GM12864 (cell line): ENCODE data around the gene EPHB3.

Experiments used
- DNase-seq: peaks from one replicate; pipeline ENCODE4 v3.0.0-alpha.2; 2011; ENCODE audit warnings: low read depth
- H3K4me3 ChIP-seq: 2 replicates; pipeline ENCODE4 v1.5.1; 2011; ENCODE audit warnings: mild to moderate bottlenecking, low read depth, low read length, control low read depth
- TF ChIP-seq, protein P1 (sequence below): IDR thresholded peaks from 2 replicates; pipeline ENCODE4 v1.5.1; 2011; ENCODE audit warnings: low read depth, mild to moderate bottlenecking, moderate library complexity, low read length, control low read depth, inconsistent platforms; ENCODE audit errors: missing control alignments

EPHB3 gene

DNA sequence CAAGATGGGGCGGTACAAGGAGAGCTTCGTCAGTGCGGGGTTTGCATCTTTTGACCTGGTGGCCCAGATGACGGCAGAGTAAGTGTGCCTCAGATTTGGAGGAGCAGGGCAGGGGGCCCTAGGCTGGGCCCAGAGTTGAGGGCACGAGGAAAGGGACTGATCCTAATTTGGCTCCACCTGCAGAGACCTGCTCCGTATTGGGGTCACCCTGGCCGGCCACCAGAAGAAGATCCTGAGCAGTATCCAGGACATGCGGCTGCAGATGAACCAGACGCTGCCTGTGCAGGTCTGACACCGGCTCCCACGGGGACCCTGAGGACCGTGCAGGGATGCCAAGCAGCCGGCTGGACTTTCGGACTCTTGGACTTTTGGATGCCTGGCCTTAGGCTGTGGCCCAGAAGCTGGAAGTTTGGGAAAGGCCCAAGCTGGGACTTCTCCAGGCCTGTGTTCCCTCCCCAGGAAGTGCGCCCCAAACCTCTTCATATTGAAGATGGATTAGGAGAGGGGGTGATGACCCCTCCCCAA, 19.8 kb downstream of the EPHB3 start:
- no peak overlapping the region for H3K4me3 ChIP-seq
- TF ChIP-seq, protein P1, sequence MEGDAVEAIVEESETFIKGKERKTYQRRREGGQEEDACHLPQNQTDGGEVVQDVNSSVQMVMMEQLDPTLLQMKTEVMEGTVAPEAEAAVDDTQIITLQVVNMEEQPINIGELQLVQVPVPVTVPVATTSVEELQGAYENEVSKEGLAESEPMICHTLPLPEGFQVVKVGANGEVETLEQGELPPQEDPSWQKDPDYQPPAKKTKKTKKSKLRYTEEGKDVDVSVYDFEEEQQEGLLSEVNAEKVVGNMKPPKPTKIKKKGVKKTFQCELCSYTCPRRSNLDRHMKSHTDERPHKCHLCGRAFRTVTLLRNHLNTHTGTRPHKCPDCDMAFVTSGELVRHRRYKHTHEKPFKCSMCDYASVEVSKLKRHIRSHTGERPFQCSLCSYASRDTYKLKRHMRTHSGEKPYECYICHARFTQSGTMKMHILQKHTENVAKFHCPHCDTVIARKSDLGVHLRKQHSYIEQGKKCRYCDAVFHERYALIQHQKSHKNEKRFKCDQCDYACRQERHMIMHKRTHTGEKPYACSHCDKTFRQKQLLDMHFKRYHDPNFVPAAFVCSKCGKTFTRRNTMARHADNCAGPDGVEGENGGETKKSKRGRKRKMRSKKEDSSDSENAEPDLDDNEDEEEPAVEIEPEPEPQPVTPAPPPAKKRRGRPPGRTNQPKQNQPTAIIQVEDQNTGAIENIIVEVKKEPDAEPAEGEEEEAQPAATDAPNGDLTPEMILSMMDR, result no peak
- no peak for DNase-seq

DNA sequence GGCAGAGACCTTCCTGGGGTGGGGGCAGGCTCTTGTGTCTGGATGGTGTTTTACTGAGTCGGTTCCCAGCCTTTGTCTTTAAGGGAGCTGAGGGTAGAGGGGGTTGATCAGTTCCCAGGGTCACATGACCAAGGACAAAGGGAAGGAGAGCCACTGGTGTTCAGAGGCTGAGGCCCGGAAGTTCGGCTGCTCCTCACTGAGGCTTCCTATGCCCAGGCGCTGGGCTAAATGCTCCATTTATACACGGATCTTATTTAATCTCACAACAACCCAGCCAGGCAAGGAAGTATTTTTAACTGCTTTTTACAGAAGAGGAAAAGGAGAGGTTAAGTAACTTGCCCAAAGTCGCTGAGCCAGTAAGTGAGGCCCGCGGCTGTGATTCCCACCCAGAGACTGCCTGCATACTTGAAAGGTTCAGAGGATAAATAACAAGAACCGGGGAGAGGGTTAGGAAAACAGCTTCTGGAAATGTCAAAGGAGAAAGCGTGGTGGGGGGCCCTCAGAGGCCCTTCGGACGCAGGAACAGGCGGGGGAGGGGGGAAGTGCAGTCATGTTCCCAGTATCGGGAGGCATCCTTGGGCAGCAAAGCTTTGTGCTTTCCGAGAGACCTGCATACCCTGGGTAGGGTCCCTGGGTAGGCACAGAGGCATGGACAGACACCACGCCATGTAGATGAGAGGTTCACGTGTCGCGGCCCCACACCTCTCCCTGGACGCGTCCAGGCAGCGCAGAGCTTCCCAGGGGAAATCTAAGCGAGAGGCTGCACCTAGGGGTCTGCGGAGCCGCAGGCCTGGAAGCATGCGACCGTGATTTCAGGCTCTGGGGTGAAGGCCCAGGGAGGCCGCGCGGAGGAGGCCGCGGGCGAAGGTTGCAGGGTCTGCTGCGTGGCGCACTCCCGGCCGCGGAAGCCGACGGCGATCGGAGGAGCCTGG, 21.3 kb downstream of the EPHB3 start:
- no peak for DNase-seq
- no peak overlapping the region for H3K4me3 ChIP-seq
- TF ChIP-seq, protein P1, result no peak

DNA sequence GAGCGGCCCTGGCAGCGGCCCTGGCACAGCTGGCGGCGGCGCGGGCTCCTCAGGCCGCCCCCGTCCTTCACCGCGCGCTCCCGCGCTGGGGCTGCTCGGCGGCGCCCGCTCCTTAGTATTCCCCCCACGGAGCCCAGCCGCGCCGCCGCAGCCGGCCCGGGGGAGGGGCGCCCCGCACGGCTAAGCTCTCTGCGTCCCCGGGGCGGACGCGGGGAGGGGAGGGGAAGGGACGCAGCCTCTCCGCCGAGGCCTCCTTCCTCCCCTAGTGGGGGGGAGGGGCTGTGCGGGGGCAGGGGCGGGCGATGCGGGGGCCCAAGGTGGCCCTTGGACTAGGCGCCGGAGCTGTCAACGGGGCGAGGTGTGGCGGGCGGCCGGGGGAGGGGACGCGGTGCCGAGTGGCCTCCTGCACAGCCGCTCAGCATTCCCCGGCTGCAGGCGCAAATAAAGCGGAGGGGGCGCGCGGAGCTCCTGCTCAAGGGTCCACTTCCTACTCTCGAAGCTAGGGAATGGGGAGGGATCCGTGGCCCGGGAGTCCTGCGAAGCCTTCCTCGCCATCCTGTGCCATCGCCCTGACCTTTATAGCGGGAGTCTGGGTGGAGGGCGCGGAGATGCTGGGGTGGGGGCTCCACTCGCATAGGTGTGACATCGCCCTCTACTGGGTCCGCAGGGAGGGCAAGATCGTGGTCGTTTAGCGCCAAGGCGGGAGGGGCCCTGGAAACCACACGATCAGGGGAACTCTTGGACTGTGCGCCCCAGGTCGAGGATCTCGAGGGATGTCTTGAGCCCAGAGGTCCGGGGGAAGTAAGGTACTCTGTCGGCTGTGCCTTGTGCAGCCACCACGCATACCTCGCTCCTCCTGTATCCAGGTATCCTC, 22.2 kb downstream of the EPHB3 start:
- DNase-seq, result no peak
- TF ChIP-seq, protein P1, result no peak
- H3K4me3 ChIP-seq, result no peak overlapping the region

DNA sequence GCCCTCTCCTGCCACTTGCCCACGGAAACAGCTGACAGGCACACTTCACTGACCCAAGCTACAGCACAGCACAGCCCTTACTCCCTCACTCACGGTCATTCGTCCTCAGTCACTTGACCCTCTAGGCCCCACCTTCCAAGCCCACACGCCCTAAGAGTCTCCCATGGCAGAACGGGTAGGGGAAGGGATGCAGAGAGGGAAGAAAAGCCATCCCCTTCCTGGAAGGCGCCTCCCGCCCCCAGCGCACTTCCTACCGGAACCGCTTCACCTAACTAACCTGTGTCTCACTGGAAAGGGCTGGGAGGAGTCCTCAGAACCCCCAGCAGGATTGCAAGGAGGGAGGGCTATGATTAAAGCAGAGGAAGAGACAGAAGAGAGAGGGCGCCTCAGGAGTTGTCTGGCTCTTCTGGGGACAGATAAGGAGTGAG, 22.9 kb downstream of the EPHB3 start:
- no peak for DNase-seq
- TF ChIP-seq, protein P1, result no peak

DNA sequence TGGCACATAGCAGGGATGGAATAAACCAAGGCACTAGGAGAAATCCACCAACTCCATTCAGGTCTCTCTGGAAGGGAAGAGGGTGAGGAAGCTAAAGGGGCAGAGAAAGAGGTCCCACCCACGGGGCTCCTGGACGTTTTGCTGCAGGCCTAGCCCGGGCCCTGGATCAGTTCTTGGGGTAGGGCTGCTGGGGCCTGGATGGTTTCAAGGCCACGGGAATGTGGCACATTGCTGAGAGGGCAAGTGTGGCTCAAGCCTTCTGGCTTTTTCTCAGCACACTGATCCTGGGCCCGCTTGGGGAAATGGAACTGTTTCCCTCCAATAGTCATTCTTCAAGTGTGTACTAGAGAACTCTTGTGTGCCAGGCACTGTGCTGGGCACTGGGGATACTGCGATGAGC, 24.0 kb downstream of the EPHB3 start:
- TF ChIP-seq, protein P1, result no peak
- H3K4me3 ChIP-seq, result no peak overlapping the region
- DNase-seq, result no peak

More for the DNA sequence above, 22.9 kb downstream of the EPHB3 start:
- H3K4me3 ChIP-seq, result no peak overlapping the region

DNA sequence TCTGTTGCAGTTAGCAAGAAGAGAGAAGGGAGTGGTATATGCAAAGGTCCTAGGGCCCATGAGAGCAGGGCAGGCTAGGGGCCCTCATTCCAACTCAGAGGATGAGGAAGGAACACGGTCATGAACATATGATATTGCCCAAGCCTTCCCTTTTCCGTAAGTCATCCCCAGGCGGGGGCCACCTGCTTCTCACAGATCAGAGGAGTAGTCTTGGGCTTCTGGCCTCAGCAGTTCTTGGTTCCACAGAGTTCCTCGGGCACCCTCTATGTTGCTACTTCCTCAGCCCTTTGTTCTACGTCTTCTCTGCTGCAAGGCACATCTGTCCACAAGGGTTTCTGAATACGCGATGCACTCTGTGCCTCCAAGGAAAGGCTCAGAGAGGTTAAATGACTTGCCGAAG, 25.3 kb downstream of the EPHB3 start:
- H3K4me3 ChIP-seq, result no peak overlapping the region
- TF ChIP-seq, protein P1, result no peak
- no peak for DNase-seq
